HEK293 (cell line): Measurements from ENCODE around the gene EPAS1.

Experiments used
- KLF7 ChIP-seq: fragments of 450-650 bp; formaldehyde crosslinking; IDR thresholded peaks from 2 replicates; pipeline ENCODE4 v1.5.1; 2016; ENCODE audit warnings: missing biosample characterization, missing genetic modification characterization, borderline replicate concordance
- TCF7L2 ChIP-seq: IDR thresholded peaks from 2 replicates; pipeline ENCODE4 v1.6.1; 2011; ENCODE audit warnings: low read depth, mild to moderate bottlenecking, inconsistent platforms, low read length, moderate library complexity, borderline replicate concordance
- YY1 ChIP-seq: fragments of 450-650 bp; formaldehyde crosslinking; IDR thresholded peaks from 2 replicates; pipeline ENCODE4 v1.5.1; 2018; ENCODE audit warnings: missing biosample characterization, missing genetic modification characterization
- ZNF416 ChIP-seq: fragments of 450-650 bp; formaldehyde crosslinking; IDR thresholded peaks from 2 replicates; pipeline ENCODE4 v1.5.1; 2016; ENCODE audit warnings: missing biosample characterization, missing genetic modification characterization
- ZSCAN30 ChIP-seq: fragments of 450-650 bp; IDR thresholded peaks from 2 replicates; pipeline ENCODE4 v1.5.1; 2018; ENCODE audit warnings: missing biosample characterization, mild to moderate bottlenecking, missing genetic modification characterization, moderate library complexity

- TF ChIP-seq YY1 (tag by site-specific recombination), result no peak
- TF ChIP-seq TCF7L2, result no peak
- no peak for TF ChIP-seq ZNF416 (tag by site-specific recombination)
- no peak for TF ChIP-seq ZSCAN30
- TF ChIP-seq KLF7 (tag by site-specific recombination), result no peak
Measured at GRCh38 chr2:46422717-46423394, 125.6 kb downstream of the EPAS1 start.
